ENCODE results near the gene LIMA1.

DNA sequence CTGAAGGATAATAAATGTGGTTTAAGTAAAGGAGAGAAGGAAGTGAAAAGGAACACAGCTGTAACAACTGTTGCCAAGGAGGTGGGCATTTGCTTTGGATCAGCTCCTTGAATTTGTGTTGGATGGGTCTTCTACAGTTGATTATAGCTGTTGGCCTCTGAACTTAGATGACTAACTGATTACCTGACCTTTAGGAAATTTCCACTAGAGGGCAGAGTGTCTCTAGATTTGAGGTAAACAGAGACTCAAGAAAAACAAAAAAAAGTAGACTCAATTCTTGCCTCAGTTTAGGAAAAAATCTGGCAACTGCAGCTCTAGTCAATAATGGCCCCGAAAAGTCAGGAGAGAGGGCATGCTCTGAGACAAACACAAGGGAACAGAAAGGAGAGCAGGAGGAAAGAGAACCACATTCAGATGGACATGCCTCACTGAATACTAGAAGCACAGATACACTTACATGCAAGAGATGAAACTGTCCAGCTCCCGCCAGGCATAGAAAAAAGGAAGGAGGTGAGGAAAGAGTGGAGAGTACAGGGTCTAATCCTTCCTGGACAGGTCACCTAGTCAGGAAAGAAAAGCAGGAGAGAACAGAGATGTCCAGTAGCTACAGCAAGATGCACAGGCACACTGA is 150.7 kb downstream of the LIMA1 start:
- TF ChIP-seq, protein P1, sequence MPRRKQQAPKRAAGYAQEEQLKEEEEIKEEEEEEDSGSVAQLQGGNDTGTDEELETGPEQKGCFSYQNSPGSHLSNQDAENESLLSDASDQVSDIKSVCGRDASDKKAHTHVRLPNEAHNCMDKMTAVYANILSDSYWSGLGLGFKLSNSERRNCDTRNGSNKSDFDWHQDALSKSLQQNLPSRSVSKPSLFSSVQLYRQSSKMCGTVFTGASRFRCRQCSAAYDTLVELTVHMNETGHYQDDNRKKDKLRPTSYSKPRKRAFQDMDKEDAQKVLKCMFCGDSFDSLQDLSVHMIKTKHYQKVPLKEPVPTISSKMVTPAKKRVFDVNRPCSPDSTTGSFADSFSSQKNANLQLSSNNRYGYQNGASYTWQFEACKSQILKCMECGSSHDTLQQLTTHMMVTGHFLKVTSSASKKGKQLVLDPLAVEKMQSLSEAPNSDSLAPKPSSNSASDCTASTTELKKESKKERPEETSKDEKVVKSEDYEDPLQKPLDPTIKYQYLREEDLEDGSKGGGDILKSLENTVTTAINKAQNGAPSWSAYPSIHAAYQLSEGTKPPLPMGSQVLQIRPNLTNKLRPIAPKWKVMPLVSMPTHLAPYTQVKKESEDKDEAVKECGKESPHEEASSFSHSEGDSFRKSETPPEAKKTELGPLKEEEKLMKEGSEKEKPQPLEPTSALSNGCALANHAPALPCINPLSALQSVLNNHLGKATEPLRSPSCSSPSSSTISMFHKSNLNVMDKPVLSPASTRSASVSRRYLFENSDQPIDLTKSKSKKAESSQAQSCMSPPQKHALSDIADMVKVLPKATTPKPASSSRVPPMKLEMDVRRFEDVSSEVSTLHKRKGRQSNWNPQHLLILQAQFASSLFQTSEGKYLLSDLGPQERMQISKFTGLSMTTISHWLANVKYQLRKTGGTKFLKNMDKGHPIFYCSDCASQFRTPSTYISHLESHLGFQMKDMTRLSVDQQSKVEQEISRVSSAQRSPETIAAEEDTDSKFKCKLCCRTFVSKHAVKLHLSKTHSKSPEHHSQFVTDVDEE (CRISPR knock-in tag; IDR thresholded peaks at IDR 0.05): no peak
- TF ChIP-seq, protein P2, sequence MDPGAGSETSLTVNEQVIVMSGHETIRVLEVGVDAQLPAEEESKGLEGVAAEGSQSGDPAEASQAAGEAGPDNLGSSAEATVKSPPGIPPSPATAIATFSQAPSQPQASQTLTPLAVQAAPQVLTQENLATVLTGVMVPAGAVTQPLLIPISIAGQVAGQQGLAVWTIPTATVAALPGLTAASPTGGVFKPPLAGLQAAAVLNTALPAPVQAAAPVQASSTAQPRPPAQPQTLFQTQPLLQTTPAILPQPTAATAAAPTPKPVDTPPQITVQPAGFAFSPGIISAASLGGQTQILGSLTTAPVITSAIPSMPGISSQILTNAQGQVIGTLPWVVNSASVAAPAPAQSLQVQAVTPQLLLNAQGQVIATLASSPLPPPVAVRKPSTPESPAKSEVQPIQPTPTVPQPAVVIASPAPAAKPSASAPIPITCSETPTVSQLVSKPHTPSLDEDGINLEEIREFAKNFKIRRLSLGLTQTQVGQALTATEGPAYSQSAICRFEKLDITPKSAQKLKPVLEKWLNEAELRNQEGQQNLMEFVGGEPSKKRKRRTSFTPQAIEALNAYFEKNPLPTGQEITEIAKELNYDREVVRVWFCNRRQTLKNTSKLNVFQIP (CRISPR knock-in tag; IDR thresholded peaks at IDR 0.05; ENCODE audit: borderline replicate concordance, low read depth): no peak
- TF ChIP-seq ARNTL (CRISPR knock-in tag; IDR thresholded peaks at IDR 0.05; ENCODE audit: borderline replicate concordance, low read depth) (no peak), PPARA (CRISPR knock-in tag; IDR thresholded peaks at IDR 0.05; ENCODE audit: borderline replicate concordance) (no peak), ISL1 (CRISPR knock-in tag; IDR thresholded peaks at IDR 0.05) (no peak), RARB (CRISPR knock-in tag; IDR thresholded peaks at IDR 0.05) (no peak), ZNF8 (CRISPR knock-in tag; IDR thresholded peaks at IDR 0.05) (no peak), CSDC2 (CRISPR knock-in tag; IDR thresholded peaks at IDR 0.05) (no peak)
- TF ChIP-seq, protein P3, sequence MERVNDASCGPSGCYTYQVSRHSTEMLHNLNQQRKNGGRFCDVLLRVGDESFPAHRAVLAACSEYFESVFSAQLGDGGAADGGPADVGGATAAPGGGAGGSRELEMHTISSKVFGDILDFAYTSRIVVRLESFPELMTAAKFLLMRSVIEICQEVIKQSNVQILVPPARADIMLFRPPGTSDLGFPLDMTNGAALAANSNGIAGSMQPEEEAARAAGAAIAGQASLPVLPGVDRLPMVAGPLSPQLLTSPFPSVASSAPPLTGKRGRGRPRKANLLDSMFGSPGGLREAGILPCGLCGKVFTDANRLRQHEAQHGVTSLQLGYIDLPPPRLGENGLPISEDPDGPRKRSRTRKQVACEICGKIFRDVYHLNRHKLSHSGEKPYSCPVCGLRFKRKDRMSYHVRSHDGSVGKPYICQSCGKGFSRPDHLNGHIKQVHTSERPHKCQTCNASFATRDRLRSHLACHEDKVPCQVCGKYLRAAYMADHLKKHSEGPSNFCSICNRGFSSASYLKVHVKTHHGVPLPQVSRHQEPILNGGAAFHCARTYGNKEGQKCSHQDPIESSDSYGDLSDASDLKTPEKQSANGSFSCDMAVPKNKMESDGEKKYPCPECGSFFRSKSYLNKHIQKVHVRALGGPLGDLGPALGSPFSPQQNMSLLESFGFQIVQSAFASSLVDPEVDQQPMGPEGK (CRISPR knock-in tag; IDR thresholded peaks at IDR 0.05; ENCODE audit: borderline replicate concordance): no peak
